ENCODE data around the gene MGRN1.

The MGRN1 gene

DNA sequence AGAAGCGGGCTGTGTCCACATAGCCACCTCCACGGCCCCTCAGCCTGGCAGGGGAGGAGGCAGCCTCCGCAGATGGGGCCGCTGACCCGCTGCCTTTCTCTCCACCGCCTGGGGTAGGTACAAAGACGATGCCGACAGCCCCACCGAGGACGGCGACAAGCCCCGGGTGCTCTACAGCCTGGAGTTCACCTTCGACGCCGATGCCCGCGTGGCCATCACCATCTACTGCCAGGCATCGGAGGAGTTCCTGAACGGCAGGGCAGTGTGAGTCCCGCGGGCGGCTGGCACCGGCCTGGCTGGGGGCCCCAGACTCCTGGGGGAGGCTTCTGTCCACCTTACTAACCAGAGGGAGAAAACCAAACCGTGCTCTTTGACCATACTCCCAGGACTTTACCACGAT is 27.9 kb downstream of the MGRN1 start:
- DNase-seq (ENCODE audit: low read depth, low spot score): no peak

DNA sequence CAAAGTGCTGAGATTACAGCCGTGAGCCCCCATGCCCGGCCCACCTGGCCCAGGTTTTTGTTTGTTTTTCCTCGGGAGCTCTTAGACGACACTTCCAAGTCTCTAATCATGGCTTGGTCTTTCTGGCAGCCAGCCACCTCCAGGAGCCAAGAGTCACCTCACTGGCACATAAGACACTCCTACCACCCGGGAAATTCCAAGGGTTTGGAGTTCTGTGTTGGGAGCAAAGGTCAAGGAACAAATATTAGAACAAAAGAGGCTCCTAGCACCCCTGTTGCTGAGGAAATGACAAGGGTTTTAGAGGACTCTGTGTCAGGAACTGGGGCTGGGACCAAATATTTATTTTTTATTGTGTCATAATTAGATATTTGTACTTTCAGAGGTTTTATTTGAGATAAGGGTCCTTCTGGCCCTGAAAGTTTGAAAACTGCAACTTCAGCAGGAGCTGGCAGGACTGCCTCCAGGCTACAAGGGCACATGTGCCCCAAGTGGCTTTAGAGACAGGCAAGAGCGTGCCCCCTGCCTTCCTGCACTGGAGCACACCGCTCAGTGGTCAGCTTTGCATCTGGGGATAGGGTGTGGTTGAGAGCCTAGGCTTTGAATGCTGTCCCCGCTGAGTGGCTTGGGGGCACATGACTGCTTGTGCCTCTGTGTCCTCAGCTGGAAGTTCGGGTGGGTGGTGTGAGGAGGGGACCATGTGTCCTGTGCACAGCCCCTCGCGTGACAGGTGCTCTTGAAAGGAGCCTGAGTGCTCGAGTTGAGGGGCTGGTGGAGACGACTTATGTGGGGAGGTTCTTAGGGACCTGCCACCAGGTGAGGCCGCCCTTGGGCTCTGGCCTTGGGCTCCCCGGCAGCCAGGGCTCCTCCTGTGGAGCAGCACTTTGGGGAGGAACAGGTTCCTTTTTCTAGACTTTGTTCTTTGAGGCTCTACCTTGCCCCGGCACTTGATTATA is 29.7 kb downstream of the MGRN1 start:
- peak; percentile 28 for DNase-seq (ENCODE audit: low read depth, low spot score)

DNA sequence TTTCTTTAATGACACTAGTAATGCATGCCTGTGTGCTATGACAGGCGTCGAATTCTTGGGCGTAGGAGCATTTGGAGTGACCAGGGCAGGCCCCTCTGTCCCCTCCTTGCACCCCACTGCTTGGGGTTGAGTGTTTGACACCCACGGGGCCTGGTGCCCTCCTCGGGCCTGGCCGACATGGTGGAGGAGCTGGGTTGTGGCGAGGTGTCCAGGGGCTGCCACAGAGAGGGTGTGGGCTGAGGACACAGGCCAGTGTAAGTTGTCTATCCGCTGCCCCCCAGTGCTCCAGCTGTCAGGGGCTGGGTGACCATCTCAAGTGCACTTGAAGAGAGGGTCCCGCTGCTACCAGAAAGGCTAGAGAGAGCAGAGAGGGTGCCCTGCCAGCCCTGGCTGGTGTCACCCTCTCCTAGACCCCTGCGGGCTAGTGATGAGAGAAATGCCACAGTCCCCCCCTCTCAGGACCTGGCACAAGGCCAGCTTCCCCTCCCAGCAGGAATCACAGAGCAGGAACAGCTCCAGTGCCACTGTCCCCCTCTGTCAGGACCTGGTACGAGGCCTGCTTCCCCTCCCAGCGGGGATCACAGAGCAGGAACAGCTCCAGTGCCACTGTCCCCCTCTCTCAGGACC is 30.5 kb downstream of the MGRN1 start:
- no peak for DNase-seq (ENCODE audit: low read depth, low spot score)

DNA sequence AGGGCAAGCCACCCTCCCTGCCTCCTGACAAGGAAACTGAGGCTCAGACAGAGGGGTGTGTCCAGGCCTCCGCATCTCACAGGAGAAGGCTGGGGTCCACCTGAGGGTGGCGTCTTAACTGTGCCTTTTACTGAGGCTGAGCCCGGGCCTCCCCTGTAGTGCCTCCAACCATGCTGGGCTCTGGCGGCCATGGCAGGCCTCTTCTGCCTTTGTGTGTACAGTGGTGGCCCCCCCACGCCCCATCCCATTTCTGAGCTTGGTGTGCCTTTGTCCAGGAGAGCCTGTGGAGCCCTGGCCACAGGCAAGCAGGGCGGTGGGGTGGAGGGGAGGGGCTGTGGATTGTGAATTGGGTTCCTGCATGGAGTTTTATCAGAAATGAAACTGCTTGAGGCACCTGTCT is 31.2 kb downstream of the MGRN1 start:
- DNase-seq (ENCODE audit: low read depth, low spot score): no peak

DNA sequence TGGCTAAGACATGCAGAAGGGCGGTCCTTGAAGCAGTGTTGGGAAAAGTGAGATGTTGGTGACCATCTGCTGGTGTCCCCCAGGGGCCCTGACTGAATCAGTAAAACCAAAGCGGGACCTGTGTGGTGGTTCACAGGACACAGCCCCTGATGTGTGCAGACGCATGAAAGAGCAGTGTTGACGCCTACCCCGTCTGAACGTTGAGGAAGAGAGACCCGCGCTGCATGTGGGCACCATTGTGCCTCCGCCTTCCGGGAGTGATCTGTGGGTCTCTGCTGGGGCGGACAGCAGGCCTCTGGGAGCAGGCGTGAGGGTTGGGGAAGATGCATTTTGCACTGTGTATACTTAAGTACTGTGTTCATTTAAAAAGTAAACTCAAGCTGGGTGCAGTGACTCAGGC is 31.6 kb downstream of the MGRN1 start:
- no peak for DNase-seq (ENCODE audit: low read depth, low spot score)

DNA sequence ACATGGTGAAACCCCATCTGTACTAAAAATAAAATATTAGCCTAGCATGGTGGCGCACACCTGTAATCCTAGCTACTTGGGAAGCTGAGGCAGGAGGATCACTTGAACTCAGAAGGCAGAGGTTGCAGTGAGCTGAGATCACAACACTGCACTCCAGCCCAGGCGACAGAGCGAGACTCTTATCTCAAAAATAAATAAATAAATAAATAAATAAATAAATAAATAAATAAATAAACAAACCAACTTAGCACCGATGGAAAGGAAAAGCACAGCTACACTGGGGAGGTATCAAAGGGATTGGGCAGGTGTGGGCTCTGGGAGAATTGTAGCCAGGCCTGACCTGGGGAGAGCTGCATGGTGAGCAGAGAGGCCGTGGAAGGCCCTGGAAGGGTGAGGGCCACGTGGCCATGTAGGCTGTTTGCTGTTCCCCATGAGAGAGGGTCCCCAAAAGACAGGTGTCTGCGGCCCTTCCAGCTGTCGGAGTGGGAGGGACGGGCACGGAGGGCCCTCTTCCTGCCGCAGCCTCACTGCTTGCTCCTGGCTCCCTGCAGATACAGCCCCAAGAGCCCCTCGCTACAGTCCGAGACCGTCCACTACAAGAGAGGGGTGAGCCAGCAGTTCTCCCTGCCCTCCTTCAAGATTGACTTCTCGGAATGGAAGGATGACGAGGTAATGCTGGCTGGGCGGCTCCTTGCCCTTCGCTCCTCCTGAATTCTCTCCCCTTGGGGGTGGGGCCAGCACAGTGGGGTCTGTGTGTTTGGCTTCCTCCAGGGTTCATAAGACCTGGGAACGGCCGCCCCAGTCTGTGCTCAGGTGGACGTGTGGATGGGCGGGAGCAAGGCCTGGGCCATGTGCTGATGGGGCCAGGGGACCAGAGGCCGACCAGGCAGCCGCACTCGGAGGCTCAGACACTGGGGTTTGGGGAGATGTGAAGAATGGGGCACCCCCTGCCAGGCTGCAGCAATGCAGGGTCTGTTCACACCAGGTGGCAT is 32.4 kb downstream of the MGRN1 start:
- no peak for DNase-seq (ENCODE audit: low read depth, low spot score)

DNA sequence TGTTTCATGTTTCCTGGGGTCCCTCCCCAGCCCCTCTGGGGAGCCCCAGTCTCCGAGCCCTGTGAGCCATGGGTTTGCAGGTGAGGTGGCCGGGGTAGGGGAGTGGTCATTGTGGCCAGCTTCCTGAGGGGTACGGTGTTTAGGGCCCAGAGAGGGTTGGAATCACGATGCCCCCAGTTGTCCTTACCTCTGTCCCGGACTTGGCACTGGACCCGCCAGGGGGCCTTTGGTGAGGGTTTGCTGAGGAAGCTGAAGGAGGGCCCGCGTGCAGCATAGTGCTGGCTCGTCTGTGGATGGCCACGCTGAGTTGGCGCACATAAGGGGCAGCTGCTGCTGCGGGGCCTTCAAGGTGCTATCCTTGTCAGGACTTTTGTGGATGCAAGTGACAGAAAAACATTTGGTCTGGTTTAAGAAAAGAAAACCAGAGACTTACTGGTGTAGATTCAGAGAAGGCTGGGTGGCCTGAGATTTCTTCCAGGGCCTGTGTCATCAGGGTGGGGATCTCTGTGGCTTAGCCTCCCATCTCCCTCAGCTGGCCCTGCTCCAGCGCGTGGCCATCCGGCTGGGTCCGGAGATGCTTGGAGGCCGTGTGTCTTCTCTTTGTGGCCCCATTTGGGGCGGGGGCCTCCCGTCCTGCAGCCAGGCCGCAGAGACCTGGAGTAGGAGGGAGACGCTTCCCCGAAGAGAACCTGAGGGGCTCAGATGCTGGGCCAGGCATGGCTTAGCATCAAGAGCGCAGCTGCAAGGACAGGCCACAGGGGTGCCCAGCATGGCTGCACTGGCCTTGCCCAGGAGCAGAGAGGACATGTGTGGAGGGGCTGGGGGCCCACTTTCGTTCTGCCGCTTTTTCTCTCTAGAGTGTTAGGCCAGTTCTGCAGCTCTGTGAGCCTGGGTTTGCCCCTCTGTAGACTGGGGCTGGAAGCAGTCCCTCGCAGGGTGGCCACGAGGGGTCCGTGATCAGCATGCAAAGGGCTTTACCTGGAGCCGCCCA is 35.0 kb downstream of the MGRN1 start:
- DNase-seq (ENCODE audit: low read depth, low spot score): no peak

DNA sequence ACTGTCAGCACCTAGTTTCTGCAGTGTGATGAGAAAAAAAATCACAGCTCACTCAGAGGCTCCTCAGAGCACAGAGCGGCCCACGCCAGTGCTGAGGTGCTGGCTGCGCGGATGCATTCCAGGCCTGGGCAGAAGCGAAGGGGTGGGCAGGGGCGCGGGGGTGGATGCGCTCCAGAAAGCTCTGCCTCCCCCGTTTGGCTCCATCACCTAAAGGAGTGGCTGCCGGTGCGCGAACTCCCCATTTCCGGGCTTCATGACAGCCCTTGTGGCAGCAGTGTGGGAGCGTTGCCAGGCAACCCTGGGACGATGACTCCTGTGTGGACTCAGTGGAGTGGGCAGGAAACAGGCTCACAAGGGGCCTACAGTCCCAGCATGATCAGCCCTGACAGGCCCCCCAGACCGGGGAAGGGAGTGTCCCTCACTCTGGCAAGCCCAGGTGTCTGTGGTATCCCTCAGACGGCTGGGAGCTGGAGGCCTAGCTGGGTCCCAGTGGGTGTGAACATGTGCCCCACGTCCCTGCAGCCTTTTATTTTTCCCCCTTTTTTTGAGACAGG is 35.9 kb downstream of the MGRN1 start:
- DNase-seq (ENCODE audit: low read depth, low spot score): peak; percentile 83

DNA sequence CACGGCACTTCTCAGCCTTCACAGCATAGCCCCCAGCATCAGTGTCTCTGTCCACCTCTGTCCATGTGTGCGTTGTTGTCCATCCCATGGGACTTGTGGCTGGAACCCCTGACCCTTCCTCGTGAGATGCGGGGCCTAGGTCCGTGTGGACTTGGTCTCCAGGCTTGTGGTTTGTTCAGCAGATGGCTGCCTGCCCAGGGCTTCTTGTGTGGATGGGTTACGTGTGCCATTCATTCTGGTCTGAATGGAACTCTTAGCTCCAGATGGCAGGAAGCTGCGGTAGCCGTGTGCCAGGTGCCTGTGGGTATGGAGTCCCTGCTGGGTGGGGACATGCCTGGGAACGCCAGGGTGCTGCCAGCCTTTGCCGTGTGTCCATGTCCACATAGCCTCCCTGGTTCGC is 37.0 kb downstream of the MGRN1 start:
- DNase-seq (ENCODE audit: low read depth, low spot score): peak; percentile 77

DNA sequence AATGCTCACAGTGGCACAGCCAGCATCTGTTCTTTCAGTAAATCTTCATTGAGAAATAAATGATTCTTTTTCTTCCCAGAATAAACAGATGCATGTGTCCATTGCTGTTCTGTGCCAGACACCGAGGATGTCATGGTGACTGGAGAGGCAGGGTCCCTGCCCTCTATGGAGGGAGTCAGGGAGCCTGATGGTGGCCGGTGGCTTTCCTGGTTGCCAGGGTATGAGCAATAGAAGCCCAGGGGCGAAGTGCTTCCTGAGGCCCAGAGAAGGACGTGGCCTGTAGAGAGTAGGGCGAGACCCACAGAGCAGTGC is 38.8 kb downstream of the MGRN1 start:
- no peak for DNase-seq (ENCODE audit: low read depth, low spot score)

DNA sequence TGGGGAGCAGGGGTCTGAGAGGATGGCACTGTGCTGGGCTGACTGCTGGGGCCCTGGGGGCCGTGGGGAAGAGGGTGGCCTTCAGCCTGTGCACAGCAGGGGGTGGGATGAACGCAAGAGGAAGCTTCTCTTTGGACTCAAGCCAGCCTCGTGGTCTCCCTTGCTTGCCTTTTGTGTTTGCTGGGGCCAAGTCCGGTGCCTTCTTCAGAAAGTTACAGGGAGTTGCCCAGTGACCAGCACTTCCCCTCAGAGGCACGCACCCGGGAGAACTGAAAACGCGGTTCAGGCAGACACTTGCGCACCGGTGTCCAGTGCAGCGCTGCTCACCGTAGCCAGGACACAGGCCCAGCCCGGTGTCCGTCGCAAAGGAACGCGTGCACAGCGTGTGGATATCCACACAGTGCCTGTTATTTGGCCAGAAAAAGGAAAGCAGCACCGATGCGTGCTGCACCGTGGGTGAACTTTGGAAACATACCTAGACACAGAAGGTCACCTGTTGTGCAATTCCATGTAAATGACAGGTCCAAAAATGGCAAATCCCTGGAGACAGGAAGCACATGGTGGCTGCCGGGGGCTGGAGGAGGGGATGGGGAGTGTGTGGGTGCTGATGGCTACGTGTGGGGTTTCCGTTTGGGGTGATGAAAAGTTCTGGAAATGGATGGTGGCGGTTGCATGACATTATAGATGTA is 39.3 kb downstream of the MGRN1 start:
- DNase-seq (ENCODE audit: low read depth, low spot score): no peak

DNA sequence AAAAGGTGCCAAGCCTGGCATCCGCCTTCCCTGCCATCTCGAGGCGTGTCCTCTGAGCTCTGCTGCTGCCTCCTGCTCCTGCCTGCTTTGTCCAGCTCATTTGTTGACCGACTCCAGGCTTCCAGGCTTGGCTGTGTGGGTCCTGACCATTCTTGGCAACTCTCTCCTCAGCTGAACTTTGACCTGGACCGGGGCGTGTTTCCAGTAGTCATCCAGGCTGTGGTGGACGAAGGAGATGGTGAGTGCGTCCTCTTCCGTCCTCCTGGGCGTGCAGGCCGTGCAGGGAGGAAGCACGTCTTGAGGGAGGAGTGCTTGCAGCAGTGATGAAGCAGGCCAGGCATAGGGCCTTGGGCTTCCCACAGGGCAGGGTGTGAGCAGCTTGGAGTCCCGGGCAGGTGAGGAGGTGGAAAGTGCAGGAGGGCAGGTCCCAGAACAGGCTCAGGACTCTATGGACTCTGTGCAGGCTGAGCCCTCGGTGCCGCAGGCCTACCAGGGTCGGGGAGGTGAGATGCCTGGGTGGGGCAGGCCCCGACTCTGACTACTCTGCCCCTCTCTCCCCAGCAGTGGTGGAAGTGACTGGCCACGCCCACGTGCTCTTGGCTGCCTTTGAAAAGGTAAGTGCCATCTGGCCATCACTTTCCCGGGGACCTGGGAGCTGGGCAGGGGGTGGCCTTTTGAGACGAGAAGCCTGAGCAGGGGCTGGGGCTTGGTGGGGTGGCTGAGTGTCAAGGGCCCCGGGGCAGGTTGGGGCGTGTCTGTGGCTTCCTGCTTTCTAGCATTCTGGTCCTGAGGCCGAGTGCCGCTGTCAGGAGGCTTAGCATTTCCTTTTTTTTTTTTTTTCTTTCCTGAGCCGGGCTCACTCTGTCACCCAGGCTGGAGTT is 40.2 kb downstream of the MGRN1 start:
- no peak for DNase-seq (ENCODE audit: low read depth, low spot score)

DNA sequence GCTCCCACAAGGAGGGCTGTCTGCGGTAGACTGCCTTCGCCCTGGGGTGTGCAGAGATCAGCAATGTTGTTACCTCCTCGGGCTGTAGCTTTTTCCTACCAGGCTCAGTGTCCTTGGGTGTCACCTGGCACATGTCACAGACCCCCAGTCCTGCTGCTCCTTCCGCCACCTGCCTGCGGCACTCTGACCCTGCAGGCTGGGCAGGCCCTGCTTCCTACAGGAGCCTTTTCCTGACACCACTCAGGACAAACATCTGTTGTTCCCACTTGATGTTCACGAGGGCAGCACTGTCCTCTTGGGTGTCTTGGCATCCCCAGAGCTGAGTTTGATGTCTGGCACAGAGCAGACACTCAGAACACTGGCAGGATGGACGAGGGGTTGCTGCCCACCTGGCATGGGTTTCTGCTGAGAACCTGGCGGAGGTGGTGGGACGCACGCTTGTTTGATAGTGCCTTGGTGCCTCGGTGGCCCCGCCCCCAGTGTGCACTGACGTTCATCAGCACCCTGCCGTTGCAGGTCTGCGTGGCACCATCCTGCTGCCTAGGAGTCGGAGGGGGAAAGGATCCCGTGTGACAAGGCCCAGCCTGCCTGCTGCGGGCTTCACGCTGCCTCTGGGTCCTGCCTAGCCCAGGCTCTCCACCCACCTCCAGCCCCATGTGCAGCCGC is 42.0 kb downstream of the MGRN1 start:
- no peak for DNase-seq (ENCODE audit: low read depth, low spot score)

DNA sequence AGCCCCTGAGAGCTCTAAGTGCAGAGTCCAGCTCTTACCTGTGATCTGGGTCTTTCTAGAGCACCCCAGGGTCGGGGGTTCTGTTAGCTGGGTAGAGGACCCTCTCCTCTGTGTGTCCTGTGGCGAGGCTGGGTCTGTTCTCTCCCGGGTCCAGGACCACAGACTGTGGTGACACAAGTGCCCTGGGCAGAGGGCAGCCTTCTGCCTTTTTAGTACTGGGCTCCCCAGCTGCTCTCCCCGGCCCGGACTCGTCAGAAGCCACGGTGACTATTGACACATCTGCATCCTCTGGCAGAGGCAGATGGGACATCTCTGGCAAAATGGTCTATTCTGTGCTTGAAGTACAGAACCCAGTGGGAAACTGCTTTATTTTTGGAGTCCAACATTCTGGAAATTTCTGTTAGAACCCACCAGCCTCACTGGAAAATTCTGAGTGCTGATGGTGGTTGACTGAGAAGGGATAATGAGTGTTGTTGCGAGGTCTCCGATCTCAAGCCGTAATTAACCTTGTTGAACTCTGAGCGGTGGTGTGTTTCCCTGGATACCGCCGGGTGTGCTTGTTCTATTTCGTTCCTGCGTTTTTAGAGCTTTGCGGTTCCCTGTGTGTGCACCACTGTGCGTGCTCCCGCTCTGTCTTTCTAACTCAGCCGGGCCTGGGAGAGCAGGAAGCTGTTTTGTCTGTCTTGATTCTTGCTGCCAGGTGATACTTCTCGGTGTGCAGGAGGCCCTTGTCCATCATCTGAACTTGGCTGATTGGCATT is 42.8 kb downstream of the MGRN1 start:
- no peak for DNase-seq (ENCODE audit: low read depth, low spot score)

DNA sequence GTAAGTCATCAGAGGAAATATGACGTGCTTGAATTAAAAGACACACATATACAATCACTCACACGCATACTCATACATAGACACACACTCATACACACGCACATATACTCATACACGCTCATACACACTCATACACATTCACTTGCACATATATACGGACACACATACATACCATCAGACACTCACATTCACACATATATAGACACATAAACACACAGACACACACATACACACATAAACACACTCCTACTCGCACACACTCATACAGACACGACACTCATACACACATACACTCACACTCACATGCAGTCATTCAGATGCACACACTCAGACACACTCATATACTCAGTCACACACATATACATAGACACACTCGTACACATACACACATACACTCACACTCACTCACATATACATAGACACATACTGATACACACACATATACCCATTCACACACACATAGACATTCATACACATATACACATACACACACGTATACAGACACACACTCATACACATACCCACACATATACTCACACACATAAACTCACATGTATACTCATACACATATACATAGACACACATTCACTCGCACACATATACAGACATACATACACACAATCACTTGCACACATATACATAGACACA is 43.8 kb downstream of the MGRN1 start:
- no peak for DNase-seq (ENCODE audit: low read depth, low spot score)

DNA sequence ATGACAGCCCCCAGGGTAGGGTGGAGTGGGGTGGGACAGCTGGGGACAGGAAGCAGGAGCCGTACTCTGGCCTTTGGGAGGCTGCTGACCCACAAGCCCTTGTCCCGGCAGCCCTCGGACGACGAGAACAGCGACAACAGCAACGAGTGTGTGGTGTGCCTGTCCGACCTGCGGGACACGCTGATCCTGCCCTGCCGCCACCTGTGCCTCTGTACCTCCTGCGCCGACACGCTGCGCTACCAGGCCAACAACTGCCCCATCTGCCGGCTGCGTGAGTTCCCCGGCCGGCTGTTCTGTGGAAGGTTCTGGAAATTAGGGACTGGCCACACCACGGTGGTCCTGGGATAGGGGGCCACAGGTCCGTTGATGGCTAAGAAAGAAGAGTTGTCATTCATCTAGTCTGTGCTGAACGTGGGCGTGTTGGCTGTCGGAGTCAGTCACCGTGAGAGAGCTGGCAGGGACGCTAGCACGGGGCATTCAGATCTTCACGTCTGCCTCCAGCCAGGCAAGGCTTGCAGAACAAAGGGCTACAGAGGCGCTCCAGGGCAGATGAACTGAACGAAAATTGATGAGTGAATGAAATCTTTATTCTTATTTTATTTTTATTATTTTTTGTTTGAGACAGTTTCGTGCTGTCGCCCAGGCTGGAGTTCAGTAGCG is 48.9 kb downstream of the MGRN1 start:
- DNase-seq (ENCODE audit: low read depth, low spot score): no peak
